Measurements from ENCODE around the gene ADAMTS7.

GRCh38 chr15:78778422-78778821 lies 32.8 kb downstream of the ADAMTS7 start:
- TF ChIP-seq CTCF (IDR thresholded peaks at IDR 0.05), result no peak
- no peak for TF ChIP-seq ZFX (IDR thresholded peaks at IDR 0.05; ENCODE audit: borderline replicate concordance)

Data from 22Rv1 (cell line).